ENCODE measurements around the gene KRTAP12-3. TPM values are rescaled to one million over a fixed set of nuclear protein-coding genes. Genes with fewer than 3 reads are reported as not detected.

The KRTAP12-3 gene
- polyA plus RNA-seq, 2 of the 4 experiments (the other 2 are of a cell fraction), result not detected

DNA sequence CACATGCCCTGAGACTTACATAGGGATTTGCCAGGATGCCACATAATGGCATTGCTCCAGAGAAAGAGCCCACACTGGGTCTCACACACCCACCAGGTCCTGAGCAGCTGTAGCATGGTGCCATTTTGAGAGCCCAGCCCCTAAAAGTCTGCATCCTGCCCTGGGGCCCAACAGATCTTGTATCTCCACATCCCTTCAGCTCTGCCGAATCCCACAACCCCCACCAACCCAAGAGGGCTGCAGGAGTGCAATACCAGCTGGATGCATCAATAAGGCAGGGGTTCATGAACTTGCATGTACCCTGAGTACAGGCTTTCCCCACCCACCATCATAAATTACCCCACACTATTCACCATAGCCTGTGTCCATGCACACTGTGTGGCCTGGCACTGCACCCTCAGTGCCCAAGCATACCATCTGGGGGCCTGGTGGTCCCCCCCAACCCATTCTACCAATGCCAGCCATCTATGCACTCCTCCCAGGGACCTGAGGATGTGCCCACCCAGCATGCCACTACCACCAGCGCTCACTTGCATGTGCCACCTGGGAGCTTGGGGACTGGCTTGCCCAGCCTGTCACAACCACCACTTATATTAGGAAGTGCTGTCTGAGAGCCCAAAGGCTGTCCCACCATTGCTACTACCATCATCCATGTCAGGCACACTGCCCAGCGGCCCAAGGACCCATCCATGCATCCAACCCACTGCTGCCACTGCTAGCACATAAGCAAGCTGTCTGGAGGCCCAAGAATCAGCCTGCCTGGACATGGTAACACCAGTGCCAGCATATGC lies 13.1 kb downstream of the KRTAP12-3 start:
- FAIRE-seq (no peak), DNase-seq (ENCODE audit: low read depth in 1 of 2, low spot score in 1 of 2) (no peak), ATAC-seq (no peak)
- Histone ChIP-seq H3K4me1 (no peaks in the 10 kb centered on the region), H3K27ac (no peak overlapping the region), H3K4me3 (no peak overlapping the region), H3K9me3 (peaks cover 9% of the 10 kb centered on the region; the same call in 1 of the 3 replicates), H3K4me2 (no peak overlapping the region)
- TF ChIP-seq, protein P1, sequence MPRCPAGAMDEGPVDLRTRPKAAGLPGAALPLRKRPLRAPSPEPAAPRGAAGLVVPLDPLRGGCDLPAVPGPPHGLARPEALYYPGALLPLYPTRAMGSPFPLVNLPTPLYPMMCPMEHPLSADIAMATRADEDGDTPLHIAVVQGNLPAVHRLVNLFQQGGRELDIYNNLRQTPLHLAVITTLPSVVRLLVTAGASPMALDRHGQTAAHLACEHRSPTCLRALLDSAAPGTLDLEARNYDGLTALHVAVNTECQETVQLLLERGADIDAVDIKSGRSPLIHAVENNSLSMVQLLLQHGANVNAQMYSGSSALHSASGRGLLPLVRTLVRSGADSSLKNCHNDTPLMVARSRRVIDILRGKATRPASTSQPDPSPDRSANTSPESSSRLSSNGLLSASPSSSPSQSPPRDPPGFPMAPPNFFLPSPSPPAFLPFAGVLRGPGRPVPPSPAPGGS (IDR thresholded peaks at IDR 0.05), result no peak
- TF ChIP-seq HOXA7 (CRISPR knock-in tag; IDR thresholded peaks at IDR 0.05), result no peak
- ChIA-PET POLR2A (no interaction called here), CTCF (interaction anchor here (0.6 kb wide), 1 partner anchor 1469 kb away, joined by 3 read pairs; no protein-coding TSS in a partner anchor)
- 13% methylated on average over 3 of the region's 3 CpGs for WGBS (ENCODE audit: missing lambda C conversion rate)

DNA sequence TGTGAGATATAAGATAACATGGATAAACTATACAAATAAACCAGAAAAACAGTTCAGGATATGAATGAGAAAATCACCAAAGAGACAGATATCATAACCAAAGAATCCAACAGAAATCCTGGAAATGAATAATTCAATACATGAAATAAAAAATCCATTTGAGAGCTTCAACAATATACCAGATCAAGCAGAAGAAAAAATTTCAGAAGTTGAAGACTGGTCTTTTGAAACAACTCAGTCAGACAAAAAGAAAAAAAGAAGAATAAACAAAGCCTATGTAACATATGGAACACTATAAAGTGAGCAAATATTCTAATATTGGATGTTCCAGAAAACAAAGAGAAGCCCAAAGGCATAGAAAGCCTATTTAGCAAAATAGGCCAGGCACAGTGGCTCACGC lies 14.2 kb downstream of the KRTAP12-3 start:
- 63% methylated on average over 1 of the region's 1 CpG for WGBS (ENCODE audit: missing lambda C conversion rate)
- POLR2A ChIA-PET, result no interaction called here

DNA sequence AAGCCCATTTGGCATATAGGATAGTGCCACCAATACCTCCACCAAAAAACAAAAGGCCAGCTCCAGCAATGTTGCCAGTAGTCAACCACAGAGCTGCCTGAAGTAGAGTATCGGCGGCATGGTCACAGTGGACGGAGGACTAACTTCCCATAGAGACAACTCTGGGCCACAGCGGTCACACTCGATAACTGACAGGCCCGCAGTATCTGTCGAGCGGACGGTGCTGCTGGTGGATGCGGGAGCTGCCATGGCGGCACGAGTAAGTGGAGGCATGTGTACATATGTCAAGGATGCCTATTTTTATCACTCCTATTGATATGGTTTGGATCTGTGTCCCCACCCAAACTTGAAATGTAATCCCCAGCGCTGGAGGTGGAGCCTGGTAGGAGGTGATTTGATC lies 20.1 kb downstream of the KRTAP12-3 start:
- FAIRE-seq (no peak), DNase-seq (ENCODE audit: low read depth in 1 of 2, low spot score in 1 of 2) (no peak), ATAC-seq (no peak)
- no peak for TF ChIP-seq EP300 (IDR thresholded peaks at IDR 0.05)
- TF ChIP-seq MAZ (IDR thresholded peaks at IDR 0.05; ENCODE audit: borderline replicate concordance, low read depth, low read length), result no peak
- TF ChIP-seq CEBPB (IDR thresholded peaks at IDR 0.05), result no peak
- TF ChIP-seq, protein P1 (IDR thresholded peaks at IDR 0.05), result no peak
- TF ChIP-seq EHF (CRISPR knock-in tag; IDR thresholded peaks at IDR 0.05), result no peak
- no peak for TF ChIP-seq TP53 (CRISPR knock-in tag; IDR thresholded peaks at IDR 0.05)
- no peak for TF ChIP-seq HOXB13 (CRISPR knock-in tag; IDR thresholded peaks at IDR 0.05; ENCODE audit: low read depth)
- TF ChIP-seq CBX8 (IDR thresholded peaks at IDR 0.05), result no peak
- no peak for TF ChIP-seq HOXA7 (CRISPR knock-in tag; IDR thresholded peaks at IDR 0.05)
- no peak for TF ChIP-seq ZSCAN20 (CRISPR knock-in tag; IDR thresholded peaks at IDR 0.05)
- no peak for TF ChIP-seq NPAS2 (CRISPR knock-in tag; IDR thresholded peaks at IDR 0.05; ENCODE audit: borderline replicate concordance)
- TF ChIP-seq CHD2 (IDR thresholded peaks at IDR 0.05; ENCODE audit: low read length, partially characterized antibody), result no peak
- no peak for TF ChIP-seq TFCP2L1 (CRISPR knock-in tag; IDR thresholded peaks at IDR 0.05)
- TF ChIP-seq CBX2 (IDR thresholded peaks at IDR 0.05; ENCODE audit: borderline replicate concordance, low read depth), result no peak
- TF ChIP-seq, protein P2, sequence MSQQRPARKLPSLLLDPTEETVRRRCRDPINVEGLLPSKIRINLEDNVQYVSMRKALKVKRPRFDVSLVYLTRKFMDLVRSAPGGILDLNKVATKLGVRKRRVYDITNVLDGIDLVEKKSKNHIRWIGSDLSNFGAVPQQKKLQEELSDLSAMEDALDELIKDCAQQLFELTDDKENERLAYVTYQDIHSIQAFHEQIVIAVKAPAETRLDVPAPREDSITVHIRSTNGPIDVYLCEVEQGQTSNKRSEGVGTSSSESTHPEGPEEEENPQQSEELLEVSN (IDR thresholded peaks at IDR 0.05; ENCODE audit: borderline replicate concordance, low read depth), result no peak
- TF ChIP-seq, protein P3, sequence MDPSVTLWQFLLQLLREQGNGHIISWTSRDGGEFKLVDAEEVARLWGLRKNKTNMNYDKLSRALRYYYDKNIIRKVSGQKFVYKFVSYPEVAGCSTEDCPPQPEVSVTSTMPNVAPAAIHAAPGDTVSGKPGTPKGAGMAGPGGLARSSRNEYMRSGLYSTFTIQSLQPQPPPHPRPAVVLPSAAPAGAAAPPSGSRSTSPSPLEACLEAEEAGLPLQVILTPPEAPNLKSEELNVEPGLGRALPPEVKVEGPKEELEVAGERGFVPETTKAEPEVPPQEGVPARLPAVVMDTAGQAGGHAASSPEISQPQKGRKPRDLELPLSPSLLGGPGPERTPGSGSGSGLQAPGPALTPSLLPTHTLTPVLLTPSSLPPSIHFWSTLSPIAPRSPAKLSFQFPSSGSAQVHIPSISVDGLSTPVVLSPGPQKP (IDR thresholded peaks at IDR 0.05; ENCODE audit: low read depth, low read length), result no peak
- no peak overlapping the region for H3K4me2 ChIP-seq
- WGBS (ENCODE audit: missing lambda C conversion rate), result 72% methylated on average over 13 of the region's 13 CpGs
- H3K4me3 ChIP-seq, result no peak overlapping the region
- ChIA-PET CTCF (no interaction called here), POLR2A (no interaction called here)
- H3K9me3 ChIP-seq, result no peaks in the 10 kb centered on the region; the same call in 2 of the 3 replicates
- H3K4me1 ChIP-seq, result no peaks in the 10 kb centered on the region
- no peak overlapping the region for H3K27ac ChIP-seq

More for the DNA sequence above, 14.2 kb downstream of the KRTAP12-3 start:
- Histone ChIP-seq H3K9me3 (peaks cover 9% of the 10 kb centered on the region; the same call in 1 of the 3 replicates), H3K4me2 (no peak overlapping the region), H3K4me3 (no peak overlapping the region), H3K27ac (no peak overlapping the region), H3K4me1 (no peaks in the 10 kb centered on the region)
- CTCF ChIA-PET, result no interaction called here
- DNase-seq (ENCODE audit: low read depth in 1 of 2, low spot score in 1 of 2) (no peak), ATAC-seq (no peak), FAIRE-seq (no peak)
- TF ChIP-seq CEBPB (IDR thresholded peaks at IDR 0.05) (no peak), GATA3 (IDR thresholded peaks at IDR 0.05; ENCODE audit: borderline replicate concordance) (no peak), RAD21 (conservative IDR thresholded peaks at IDR 0.05 in 1 of 2, IDR thresholded peaks at IDR 0.05 in 1 of 2) (no peak), ZNF302 (CRISPR knock-in tag; IDR thresholded peaks at IDR 0.05) (no peak), SREBF2 (IDR thresholded peaks at IDR 0.05) (no peak), HEYL (CRISPR knock-in tag; IDR thresholded peaks at IDR 0.05) (no peak), EHF (CRISPR knock-in tag; IDR thresholded peaks at IDR 0.05) (no peak)
- TF ChIP-seq, protein P4, sequence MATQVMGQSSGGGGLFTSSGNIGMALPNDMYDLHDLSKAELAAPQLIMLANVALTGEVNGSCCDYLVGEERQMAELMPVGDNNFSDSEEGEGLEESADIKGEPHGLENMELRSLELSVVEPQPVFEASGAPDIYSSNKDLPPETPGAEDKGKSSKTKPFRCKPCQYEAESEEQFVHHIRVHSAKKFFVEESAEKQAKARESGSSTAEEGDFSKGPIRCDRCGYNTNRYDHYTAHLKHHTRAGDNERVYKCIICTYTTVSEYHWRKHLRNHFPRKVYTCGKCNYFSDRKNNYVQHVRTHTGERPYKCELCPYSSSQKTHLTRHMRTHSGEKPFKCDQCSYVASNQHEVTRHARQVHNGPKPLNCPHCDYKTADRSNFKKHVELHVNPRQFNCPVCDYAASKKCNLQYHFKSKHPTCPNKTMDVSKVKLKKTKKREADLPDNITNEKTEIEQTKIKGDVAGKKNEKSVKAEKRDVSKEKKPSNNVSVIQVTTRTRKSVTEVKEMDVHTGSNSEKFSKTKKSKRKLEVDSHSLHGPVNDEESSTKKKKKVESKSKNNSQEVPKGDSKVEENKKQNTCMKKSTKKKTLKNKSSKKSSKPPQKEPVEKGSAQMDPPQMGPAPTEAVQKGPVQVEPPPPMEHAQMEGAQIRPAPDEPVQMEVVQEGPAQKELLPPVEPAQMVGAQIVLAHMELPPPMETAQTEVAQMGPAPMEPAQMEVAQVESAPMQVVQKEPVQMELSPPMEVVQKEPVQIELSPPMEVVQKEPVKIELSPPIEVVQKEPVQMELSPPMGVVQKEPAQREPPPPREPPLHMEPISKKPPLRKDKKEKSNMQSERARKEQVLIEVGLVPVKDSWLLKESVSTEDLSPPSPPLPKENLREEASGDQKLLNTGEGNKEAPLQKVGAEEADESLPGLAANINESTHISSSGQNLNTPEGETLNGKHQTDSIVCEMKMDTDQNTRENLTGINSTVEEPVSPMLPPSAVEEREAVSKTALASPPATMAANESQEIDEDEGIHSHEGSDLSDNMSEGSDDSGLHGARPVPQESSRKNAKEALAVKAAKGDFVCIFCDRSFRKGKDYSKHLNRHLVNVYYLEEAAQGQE (IDR thresholded peaks at IDR 0.05), result no peak

Measured in A549 (cell line).